Breast epithelium (tissue), 4 donors: ENCODE results near the gene SMIM24. TPM values are rescaled to one million over a fixed set of nuclear protein-coding genes. Genes with fewer than 3 reads are reported as not detected.

ENCODE experiments used
- DNase-seq, 2 donors: peaks; one replicate each; pipeline ENCODE4 v3.0.0-alpha.2; 2019; ENCODE audit warnings: low spot score in 2 of 2
- H3K27ac ChIP-seq, 2 donors: fragments of 200-600 bp; sonication (generic) in 1 of 2; one replicate each; pipeline ENCODE4 v1.5.1; 2016 to 2019; ENCODE audit warnings: mild to moderate bottlenecking in 1 of 2
- H3K27me3 ChIP-seq, 2 donors: fragments of 200-600 bp; sonication (generic) in 1 of 2; one replicate each; pipeline versions ENCODE4 v1.5.1 to v1.6.0; 2017 to 2019; ENCODE audit warnings: control low read depth in 1 of 2, mild to moderate bottlenecking in 1 of 2
- H3K36me3 ChIP-seq: fragments of 200-600 bp; one replicate; pipeline ENCODE4 v1.5.1; 2019
- H3K4me1 ChIP-seq, 2 donors: fragments of 200-600 bp; sonication (generic); one replicate each; pipeline ENCODE4 v1.5.1; 2016 to 2019; ENCODE audit warnings: control low read depth in 1 of 2
- H3K4me3 ChIP-seq, 3 donors: fragments of 200-600 bp; sonication (generic); 1 replicate in 2 of 3; 2 replicates in 1 of 3; pipeline ENCODE4 v1.5.1; 2016 to 2019; ENCODE audit warnings: mild to moderate bottlenecking in 3 of 3, moderate library complexity in 2 of 3
- H3K9me3 ChIP-seq, 2 donors: fragments of 200-600 bp; sonication (generic) in 1 of 2; one replicate each; pipeline ENCODE4 v1.5.1; 2016 to 2019; ENCODE audit warnings: control low read depth in 1 of 2
- POLR2A ChIP-seq: fragments of 450-650 bp; IDR thresholded peaks from one replicate; pipeline ENCODE4 v1.6.1; 2016; ENCODE audit warnings: antibody characterized with exemption, mild to moderate bottlenecking, moderate library complexity
- POLR2AphosphoS5 ChIP-seq, 3 donors: sonication (generic); formaldehyde crosslinking; IDR thresholded peaks; one replicate each; pipeline ENCODE4 v1.6.1; 2017; ENCODE audit warnings: antibody characterized with exemption in 3 of 3
- intact Hi-C: fragments of 100-400 bp; cut with DNase I; formaldehyde crosslinking; loops from one replicate; pipeline ENCODE4 v1.15.1; 2023; ENCODE audit warnings: low total_unique reads
- total RNA-seq, 3 donors: library from RNA; depleted of rRNA; stranded (reverse); fragments of >200 nt; gene quantifications; one replicate each; pipeline ENCODE4 v1.1.0, GENCODE V29; 2016
- TF ChIP-seq, protein P1 (sequence below), 3 donors: fragments of 450-650 bp; IDR thresholded peaks; one replicate each; pipeline ENCODE4 v1.5.1; 2016 to 2017; ENCODE audit warnings: antibody characterized with exemption in 3 of 3, mild to moderate bottlenecking in 3 of 3, moderate library complexity in 3 of 3

SMIM24 gene
- total RNA-seq, 3 donors from 2014 or later: 2.0 to 6.7 TPM; not detected in 1

DNA sequence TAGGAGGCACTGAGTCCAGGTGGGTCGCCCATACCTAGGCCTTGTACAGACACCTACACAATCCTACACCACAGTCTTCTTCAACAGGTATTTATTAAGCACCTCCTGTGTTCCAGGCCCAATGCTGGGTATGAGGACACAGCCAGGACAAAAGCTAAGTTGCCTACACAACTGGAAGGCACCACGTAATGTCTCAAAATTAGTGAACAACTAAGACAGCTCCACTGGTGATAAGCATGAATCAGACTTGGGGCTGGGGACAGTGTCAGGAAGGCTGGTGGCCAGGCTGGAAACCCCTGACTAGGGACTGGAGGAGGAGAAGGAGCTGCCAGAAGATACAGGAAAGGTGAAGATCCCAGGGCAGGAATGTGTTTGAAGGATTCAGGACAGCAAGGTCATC lies 2.4 kb downstream of the SMIM24 start:
- Histone ChIP-seq H3K4me1 (no peaks in the 10 kb centered on the region), H3K36me3 (no peaks in the 10 kb centered on the region), H3K27ac (no peak overlapping the region), H3K27me3 (peaks cover 8 to 29% of the 10 kb centered on the region in 2 donors), H3K9me3 (no peaks in the 10 kb centered on the region), H3K4me3 (no peak overlapping the region)
- intact Hi-C loops: no loop called here
- TF ChIP-seq, protein P1, sequence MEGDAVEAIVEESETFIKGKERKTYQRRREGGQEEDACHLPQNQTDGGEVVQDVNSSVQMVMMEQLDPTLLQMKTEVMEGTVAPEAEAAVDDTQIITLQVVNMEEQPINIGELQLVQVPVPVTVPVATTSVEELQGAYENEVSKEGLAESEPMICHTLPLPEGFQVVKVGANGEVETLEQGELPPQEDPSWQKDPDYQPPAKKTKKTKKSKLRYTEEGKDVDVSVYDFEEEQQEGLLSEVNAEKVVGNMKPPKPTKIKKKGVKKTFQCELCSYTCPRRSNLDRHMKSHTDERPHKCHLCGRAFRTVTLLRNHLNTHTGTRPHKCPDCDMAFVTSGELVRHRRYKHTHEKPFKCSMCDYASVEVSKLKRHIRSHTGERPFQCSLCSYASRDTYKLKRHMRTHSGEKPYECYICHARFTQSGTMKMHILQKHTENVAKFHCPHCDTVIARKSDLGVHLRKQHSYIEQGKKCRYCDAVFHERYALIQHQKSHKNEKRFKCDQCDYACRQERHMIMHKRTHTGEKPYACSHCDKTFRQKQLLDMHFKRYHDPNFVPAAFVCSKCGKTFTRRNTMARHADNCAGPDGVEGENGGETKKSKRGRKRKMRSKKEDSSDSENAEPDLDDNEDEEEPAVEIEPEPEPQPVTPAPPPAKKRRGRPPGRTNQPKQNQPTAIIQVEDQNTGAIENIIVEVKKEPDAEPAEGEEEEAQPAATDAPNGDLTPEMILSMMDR (IDR thresholded peaks at IDR 0.05): no peak
- DNase-seq: no peak

DNA sequence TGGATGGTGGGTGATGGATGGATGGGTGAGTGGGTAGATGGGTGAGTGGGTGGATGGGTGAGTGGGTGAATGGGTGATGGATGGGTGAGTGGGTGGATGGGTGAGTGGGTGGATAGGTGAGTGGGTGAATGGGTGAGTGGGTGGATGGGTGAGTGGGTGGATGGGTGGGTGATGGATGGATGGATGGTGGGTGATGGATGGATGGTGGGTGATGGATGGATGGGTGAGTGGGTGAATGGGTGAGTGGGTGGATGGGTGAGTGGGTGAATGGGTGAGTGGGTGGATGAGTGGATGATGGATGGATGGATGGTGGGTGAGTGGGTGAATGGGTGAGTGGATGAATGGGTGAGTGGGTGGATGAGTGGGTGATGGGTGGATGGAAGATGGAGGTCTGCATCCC lies 2.8 kb downstream of the SMIM24 start:
- intact Hi-C loops: no loop called here
- Histone ChIP-seq H3K4me3 (no peak overlapping the region), H3K9me3 (no peaks in the 10 kb centered on the region), H3K27ac (no peak overlapping the region), H3K27me3 (peaks cover 8 to 25% of the 10 kb centered on the region in 2 donors), H3K4me1 (no peaks in the 10 kb centered on the region), H3K36me3 (no peaks in the 10 kb centered on the region)
- TF ChIP-seq POLR2AphosphoS5 (IDR thresholded peaks at IDR 0.05) (no peak), POLR2A (no peak)
- TF ChIP-seq, protein P1 (IDR thresholded peaks at IDR 0.05): no peak
- no peak for DNase-seq

DNA sequence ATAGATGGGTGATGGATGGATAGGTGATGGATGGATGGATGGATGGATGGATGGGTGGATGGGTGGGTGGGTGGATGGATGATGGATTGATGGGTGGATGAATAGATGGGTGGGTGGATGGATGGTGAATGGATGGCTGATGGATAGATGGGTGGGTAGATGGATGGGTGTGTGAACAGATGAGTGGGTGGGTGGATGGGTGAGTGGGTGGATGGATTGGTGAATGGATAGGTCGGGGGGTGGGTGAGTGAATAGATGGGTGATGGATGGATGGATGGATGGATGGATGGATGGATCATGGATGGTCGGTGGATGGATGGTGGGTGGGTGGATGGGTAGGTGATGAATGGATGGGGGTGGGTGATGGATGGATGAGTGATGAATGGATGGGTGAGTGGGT lies 3.5 kb downstream of the SMIM24 start:
- no peak overlapping the region for H3K27ac ChIP-seq
- TF ChIP-seq, protein P1 (IDR thresholded peaks at IDR 0.05): no peak
- TF ChIP-seq POLR2AphosphoS5 (IDR thresholded peaks at IDR 0.05): no peak
- TF ChIP-seq POLR2A: no peak
- H3K4me3 ChIP-seq: no peak overlapping the region
- no peaks in the 10 kb centered on the region for H3K9me3 ChIP-seq
- H3K36me3 ChIP-seq: no peaks in the 10 kb centered on the region
- peaks cover 0 to 3% of the 10 kb centered on the region in 2 donors for H3K4me1 ChIP-seq
- peaks cover 8 to 18% of the 10 kb centered on the region in 2 donors for H3K27me3 ChIP-seq
- no peak for DNase-seq
- intact Hi-C loops: no loop called here

DNA sequence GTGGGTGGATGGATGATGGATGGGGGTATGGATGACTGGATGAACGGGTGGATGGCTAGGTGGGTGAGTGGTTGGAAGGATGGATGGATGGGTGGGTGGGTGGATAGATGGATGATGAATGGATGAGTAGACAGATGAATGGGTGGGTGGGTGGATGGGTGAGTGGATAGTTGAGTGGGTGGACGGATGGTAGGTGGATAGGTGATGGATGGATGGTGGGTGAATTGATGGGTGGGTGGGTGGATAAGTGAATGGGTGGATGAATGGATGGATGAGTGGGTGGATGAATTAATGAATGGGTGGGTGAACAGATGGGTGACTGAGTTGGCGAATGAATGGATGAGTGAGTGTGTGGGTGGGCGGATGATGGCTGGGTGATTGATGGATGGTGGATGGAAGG lies 4.9 kb downstream of the SMIM24 start:
- Histone ChIP-seq H3K4me1 (peaks cover 0 to 3% of the 10 kb centered on the region in 2 donors), H3K27ac (no peak overlapping the region), H3K9me3 (no peaks in the 10 kb centered on the region), H3K27me3 (peaks cover 5 to 6% of the 10 kb centered on the region in 2 donors), H3K4me3 (no peak overlapping the region), H3K36me3 (no peaks in the 10 kb centered on the region)
- DNase-seq: no peak
- TF ChIP-seq, protein P1 (IDR thresholded peaks at IDR 0.05): no peak
- TF ChIP-seq POLR2AphosphoS5 (IDR thresholded peaks at IDR 0.05) (no peak), POLR2A (no peak)
- intact Hi-C loops: no loop called here

DNA sequence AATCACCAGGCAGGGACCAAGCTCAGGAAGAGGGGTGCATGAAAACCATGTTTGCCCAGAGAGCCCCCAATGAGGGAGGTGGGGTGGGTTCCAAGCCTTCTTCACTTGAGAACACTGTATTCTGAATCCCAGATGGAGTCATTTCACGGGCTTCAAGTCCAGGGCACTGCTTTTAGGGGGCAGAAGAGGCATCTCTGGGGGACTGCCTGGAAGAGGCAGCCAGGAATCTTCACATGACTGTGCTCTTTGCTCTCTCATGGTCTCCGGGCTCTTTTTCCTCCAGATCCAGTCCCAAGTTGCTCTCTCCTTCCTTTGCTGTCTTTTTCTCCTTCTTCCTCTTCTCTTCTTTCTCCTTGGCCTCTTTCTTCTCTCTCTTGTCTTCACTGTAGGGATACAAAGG lies 5.7 kb downstream of the SMIM24 start:
- Histone ChIP-seq H3K27ac (no peak overlapping the region), H3K9me3 (no peaks in the 10 kb centered on the region), H3K4me3 (no peak overlapping the region), H3K27me3 (no peaks in the 10 kb centered on the region), H3K4me1 (peaks cover 0 to 3% of the 10 kb centered on the region in 2 donors), H3K36me3 (no peaks in the 10 kb centered on the region)
- intact Hi-C loops: no loop called here
- no peak for DNase-seq
- no peak for TF ChIP-seq POLR2A
- TF ChIP-seq, protein P1 (IDR thresholded peaks at IDR 0.05): no peak
- no peak for TF ChIP-seq POLR2AphosphoS5 (IDR thresholded peaks at IDR 0.05)
